Activated naive CD8-positive, alpha-beta T cell treated with anti-CD3 and anti-CD28 coated beads, Interleukin-2, amount 50 U/mL, for 24 hours (primary cell): ENCODE data around the gene NEDD4L.
"Not testable (repeated sequence)": the region's sequence is repeated elsewhere in the genome, so short reads cannot be mapped to it uniquely, and the experiment has no call there.

ENCODE experiments used
- ATAC-seq: fragments of 150-1000 bp; cut with Tn5 transposase; one replicate; pipeline ENCODE4 v1.10.0; 2021
- DNase-seq: peaks from one replicate; pipeline ENCODE4 v3.0.0; 2021
- H3K27ac Mint-ChIP-seq: one replicate; pipeline ENCODE4 v1.8.0; 2021; ENCODE audit warnings: mild to moderate bottlenecking, mixed read lengths
- H3K27me3 Mint-ChIP-seq: one replicate; pipeline ENCODE4 v1.8.0; 2021; ENCODE audit warnings: mixed read lengths
- H3K36me3 Mint-ChIP-seq: one replicate; pipeline ENCODE4 v1.8.0; 2021; ENCODE audit warnings: low read depth, mixed read lengths
- H3K4me1 Mint-ChIP-seq: one replicate; pipeline ENCODE4 v1.8.0; 2021; ENCODE audit warnings: mixed read lengths
- H3K4me3 Mint-ChIP-seq: one replicate; pipeline ENCODE4 v1.8.0; 2021; ENCODE audit warnings: mild to moderate bottlenecking, moderate library complexity, mixed read lengths
- H3K9me3 Mint-ChIP-seq: one replicate; pipeline ENCODE4 v1.8.0; 2021; ENCODE audit warnings: mixed read lengths

NEDD4L gene

GRCh38 chr18:58169472-58169871, 125.4 kb downstream of the NEDD4L start:
- Mint-ChIP-seq H3K36me3 (no peaks in the 10 kb centered on the region), H3K27ac (no peak overlapping the region), H3K27me3 (no peaks in the 10 kb centered on the region), H3K4me1 (no peaks in the 10 kb centered on the region), H3K4me3 (no peak overlapping the region), H3K9me3 (no peaks in the 10 kb centered on the region)
- no peak for DNase-seq
- ATAC-seq = no peak

- not testable (repeated sequence) for H3K27ac Mint-ChIP-seq, ATAC-seq, H3K36me3 Mint-ChIP-seq, DNase-seq, H3K4me1 Mint-ChIP-seq, H3K9me3 Mint-ChIP-seq, H3K27me3 Mint-ChIP-seq, H3K4me3 Mint-ChIP-seq
These were observed 126.0 kb downstream of the NEDD4L start for GRCh38 chr18:58170036-58170435.

- no peak overlapping the region for H3K27ac Mint-ChIP-seq
- no peak for ATAC-seq
- no peaks in the 10 kb centered on the region for H3K27me3 Mint-ChIP-seq
- H3K4me1 Mint-ChIP-seq = no peaks in the 10 kb centered on the region
- H3K4me3 Mint-ChIP-seq = no peak overlapping the region
- DNase-seq = no peak
- no peaks in the 10 kb centered on the region for H3K9me3 Mint-ChIP-seq
- H3K36me3 Mint-ChIP-seq = no peaks in the 10 kb centered on the region
These were observed 128.0 kb downstream of the NEDD4L start for GRCh38 chr18:58172031-58172430.

- DNase-seq = no peak
These were observed 130.3 kb downstream of the NEDD4L start for GRCh38 chr18:58174285-58174684.

GRCh38 chr18:58175122-58175785, 131.2 kb downstream of the NEDD4L start:
- no peaks in the 10 kb centered on the region for H3K9me3 Mint-ChIP-seq
- H3K4me3 Mint-ChIP-seq = no peak overlapping the region
- H3K36me3 Mint-ChIP-seq = no peaks in the 10 kb centered on the region
- DNase-seq (no peak), ATAC-seq (no peak)
- H3K27me3 Mint-ChIP-seq = peaks cover 2% of the 10 kb centered on the region
- H3K27ac Mint-ChIP-seq = no peak overlapping the region
- H3K4me1 Mint-ChIP-seq = no peaks in the 10 kb centered on the region

More at GRCh38 chr18:58174285-58174684, 130.3 kb downstream of the NEDD4L start:
- Mint-ChIP-seq H3K9me3 (no peaks in the 10 kb centered on the region), H3K36me3 (no peaks in the 10 kb centered on the region), H3K27me3 (no peaks in the 10 kb centered on the region), H3K4me1 (no peaks in the 10 kb centered on the region), H3K27ac (no peak overlapping the region), H3K4me3 (no peak overlapping the region)
- no peak for ATAC-seq

- Mint-ChIP-seq H3K4me3 (no peak overlapping the region), H3K27me3 (peaks cover 2% of the 10 kb centered on the region), H3K27ac (no peak overlapping the region), H3K36me3 (no peaks in the 10 kb centered on the region), H3K4me1 (no peaks in the 10 kb centered on the region), H3K9me3 (no peaks in the 10 kb centered on the region)
- ATAC-seq (no peak), DNase-seq (no peak)
These were observed 131.8 kb downstream of the NEDD4L start for GRCh38 chr18:58175786-58176176.

- Mint-ChIP-seq H3K4me1 (no peaks in the 10 kb centered on the region), H3K27me3 (peaks cover 2% of the 10 kb centered on the region), H3K36me3 (no peaks in the 10 kb centered on the region), H3K27ac (no peak overlapping the region), H3K9me3 (no peaks in the 10 kb centered on the region), H3K4me3 (no peak overlapping the region)
- DNase-seq (no peak), ATAC-seq (no peak)
These were observed 133.1 kb downstream of the NEDD4L start for GRCh38 chr18:58177004-58177717.

- no peaks in the 10 kb centered on the region for H3K9me3 Mint-ChIP-seq
- H3K27ac Mint-ChIP-seq = no peak overlapping the region
- no peak for ATAC-seq
- no peak for DNase-seq
- peaks cover 2% of the 10 kb centered on the region for H3K27me3 Mint-ChIP-seq
- H3K36me3 Mint-ChIP-seq = no peaks in the 10 kb centered on the region
- H3K4me3 Mint-ChIP-seq = no peak overlapping the region
- H3K4me1 Mint-ChIP-seq = no peaks in the 10 kb centered on the region
These were observed 134.0 kb downstream of the NEDD4L start for GRCh38 chr18:58177896-58178470.

GRCh38 chr18:58178511-58178910, 134.5 kb downstream of the NEDD4L start:
- ATAC-seq (no peak), DNase-seq (no peak)
- Mint-ChIP-seq H3K27ac (no peak overlapping the region), H3K4me1 (no peaks in the 10 kb centered on the region), H3K36me3 (no peaks in the 10 kb centered on the region), H3K27me3 (peaks cover 2% of the 10 kb centered on the region), H3K4me3 (no peak overlapping the region), H3K9me3 (no peaks in the 10 kb centered on the region)

GRCh38 chr18:58180172-58180571, 136.1 kb downstream of the NEDD4L start:
- peaks cover 2% of the 10 kb centered on the region for H3K27me3 Mint-ChIP-seq
- H3K27ac Mint-ChIP-seq = no peak overlapping the region
- H3K9me3 Mint-ChIP-seq = no peaks in the 10 kb centered on the region
- H3K4me1 Mint-ChIP-seq = no peaks in the 10 kb centered on the region
- DNase-seq (no peak), ATAC-seq (no peak)
- H3K4me3 Mint-ChIP-seq = no peak overlapping the region
- no peaks in the 10 kb centered on the region for H3K36me3 Mint-ChIP-seq

- no peak overlapping the region for H3K27ac Mint-ChIP-seq
- ATAC-seq (peak; percentile 52), DNase-seq (peak; percentile 67)
- no peaks in the 10 kb centered on the region for H3K9me3 Mint-ChIP-seq
- no peaks in the 10 kb centered on the region for H3K4me1 Mint-ChIP-seq
- H3K36me3 Mint-ChIP-seq = no peaks in the 10 kb centered on the region
- peaks cover 2% of the 10 kb centered on the region for H3K27me3 Mint-ChIP-seq
- H3K4me3 Mint-ChIP-seq = no peak overlapping the region
These were observed 136.8 kb downstream of the NEDD4L start for GRCh38 chr18:58180738-58181353.

GRCh38 chr18:58181988-58182387, 138.0 kb downstream of the NEDD4L start:
- ATAC-seq (no peak), DNase-seq (no peak)
- Mint-ChIP-seq H3K4me1 (no peaks in the 10 kb centered on the region), H3K9me3 (no peaks in the 10 kb centered on the region), H3K4me3 (no peak overlapping the region), H3K36me3 (no peaks in the 10 kb centered on the region), H3K27ac (no peak overlapping the region), H3K27me3 (peaks cover 2% of the 10 kb centered on the region)

- H3K4me3 Mint-ChIP-seq = no peak overlapping the region
- H3K27ac Mint-ChIP-seq = no peak overlapping the region
- H3K36me3 Mint-ChIP-seq = no peaks in the 10 kb centered on the region
- no peak for DNase-seq
- no peak for ATAC-seq
- H3K9me3 Mint-ChIP-seq = no peaks in the 10 kb centered on the region
- H3K27me3 Mint-ChIP-seq = peaks cover 2% of the 10 kb centered on the region
- H3K4me1 Mint-ChIP-seq = no peaks in the 10 kb centered on the region
These were observed 139.2 kb downstream of the NEDD4L start for GRCh38 chr18:58183226-58183625.

- no peak for ATAC-seq
- Mint-ChIP-seq H3K27ac (no peak overlapping the region), H3K36me3 (no peaks in the 10 kb centered on the region), H3K4me3 (no peak overlapping the region), H3K27me3 (no peaks in the 10 kb centered on the region), H3K4me1 (no peaks in the 10 kb centered on the region), H3K9me3 (no peaks in the 10 kb centered on the region)
- DNase-seq = no peak
These were observed 142.4 kb downstream of the NEDD4L start for GRCh38 chr18:58186258-58186948.
